ENCODE results near the gene ADAM12.

DNA sequence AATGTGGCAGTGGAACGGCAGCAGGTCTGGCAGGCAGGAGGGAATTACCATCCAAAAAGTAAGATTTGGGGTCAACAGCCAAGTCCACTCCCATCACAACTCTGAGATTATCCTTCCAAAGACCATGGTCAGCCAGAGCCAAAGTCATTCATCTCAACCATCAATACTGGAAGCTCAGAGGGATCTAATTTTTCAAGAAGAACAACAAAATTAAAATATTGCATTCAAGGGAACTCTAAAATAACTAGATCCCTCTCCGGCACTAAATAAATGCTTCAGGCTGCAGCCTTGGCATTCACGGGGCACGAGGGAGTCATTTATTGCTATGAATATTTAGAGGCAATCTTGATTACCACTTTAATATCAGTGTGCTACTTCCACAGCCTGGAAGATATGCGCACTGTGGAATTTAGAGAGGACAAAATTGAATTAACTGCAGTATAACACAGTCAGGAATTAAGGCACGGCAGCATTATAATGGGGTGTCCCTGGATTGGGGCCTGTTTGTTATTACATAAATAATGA is 102.0 kb downstream of the ADAM12 start:
- no peak for TF ChIP-seq CTCF (conservative IDR thresholded peaks at IDR 0.05 in 1 of 2, IDR thresholded peaks at IDR 0.05 in 1 of 2; ENCODE audit: low read depth in 1 of 2, low read length in 2 of 2)
- TF ChIP-seq EZH2 (IDR thresholded peaks at IDR 0.05; ENCODE audit: low read length, missing control alignments) = no peak

Measured in fibroblast of lung (primary cell).